CD4-positive, alpha-beta memory T cell (primary cell): ENCODE data around the gene LRRFIP2. TPM values are rescaled to one million over a fixed set of nuclear protein-coding genes. Genes with fewer than 3 reads are reported as not detected.

Experiments
- CTCF ChIA-PET: fragments of 350-600 bp; sonication (Branson Sonifier 250); formaldehyde crosslinking; loops from one replicate; lab custom pipeline; 2021; ENCODE audit warnings: inconsistent platforms; ENCODE audit not compliant: partially characterized antibody; lab: Charles Lee
- POLR2A ChIA-PET: fragments of 350-600 bp; sonication (Branson Sonifier 250); formaldehyde crosslinking; loops from one replicate; lab custom pipeline; 2021; ENCODE audit not compliant: partially characterized antibody; lab: Charles Lee
- DNase-seq, 5 donors: peaks; one replicate each; pipeline versions ENCODE4 v3.0.0 to v3.0.0-alpha.2; 2020 to 2022; ENCODE audit warnings: mixed read lengths in 1 of 5
- H3K27ac ChIP-seq: one replicate; pipeline ENCODE4 v1.7.0; 2013; ENCODE audit warnings: low read depth, low read length
- H3K27me3 ChIP-seq: 2 replicates; pipeline ENCODE4 v1.7.0; 2013; ENCODE audit warnings: mild to moderate bottlenecking, low read length, moderate library complexity; ENCODE audit not compliant: insufficient read depth
- H3K36me3 ChIP-seq: 2 replicates; pipeline ENCODE4 v1.7.0; 2013; ENCODE audit warnings: mild to moderate bottlenecking, low read length, moderate library complexity; ENCODE audit not compliant: insufficient read depth
- H3K4me1 ChIP-seq: 2 replicates; pipeline ENCODE4 v1.7.0; 2013; ENCODE audit warnings: mild to moderate bottlenecking, low read length, moderate library complexity; ENCODE audit not compliant: insufficient read depth
- H3K4me3 ChIP-seq, 2 donors: one replicate each; pipeline ENCODE4 v1.7.0; 2013; ENCODE audit warnings: low read length in 2 of 2, mild to moderate bottlenecking in 1 of 2
- H3K9me3 ChIP-seq, 2 donors: one replicate each; pipeline ENCODE4 v1.7.0; 2013; ENCODE audit warnings: low read length in 2 of 2, control low read depth in 1 of 2; ENCODE audit not compliant: control insufficient read depth in 1 of 2
- H3K27ac Mint-ChIP-seq, 7 donors: one replicate each; pipeline ENCODE4 v1.8.0; 2020 to 2021; ENCODE audit warnings: mixed read lengths in 7 of 7, mild to moderate bottlenecking in 6 of 7, inconsistent platforms in 3 of 7, moderate library complexity in 3 of 7
- H3K27me3 Mint-ChIP-seq, 2 donors: one replicate each; pipeline ENCODE4 v1.8.0; 2020 to 2021; ENCODE audit warnings: mixed read lengths in 2 of 2
- H3K36me3 Mint-ChIP-seq, 2 donors: one replicate each; pipeline ENCODE4 v1.8.0; 2020 to 2021; ENCODE audit warnings: mixed read lengths in 2 of 2, inconsistent platforms in 1 of 2, mild to moderate bottlenecking in 1 of 2
- H3K4me1 Mint-ChIP-seq, 4 donors: one replicate each; pipeline ENCODE4 v1.8.0; 2020 to 2021; ENCODE audit warnings: mixed read lengths in 4 of 4, mild to moderate bottlenecking in 1 of 4
- H3K4me3 Mint-ChIP-seq, 8 donors: one replicate each; pipeline ENCODE4 v1.8.0; 2020 to 2021; ENCODE audit warnings: mixed read lengths in 8 of 8, mild to moderate bottlenecking in 7 of 8, moderate library complexity in 6 of 8, inconsistent platforms in 3 of 8
- H3K9me3 Mint-ChIP-seq, 8 donors: one replicate each; pipeline ENCODE4 v1.8.0; 2020 to 2021; ENCODE audit warnings: mixed read lengths in 8 of 8, mild to moderate bottlenecking in 5 of 8, inconsistent platforms in 3 of 8, moderate library complexity in 1 of 8
- intact Hi-C: fragments of 100-400 bp; cut with micrococcal nuclease; formaldehyde crosslinking; loops from one replicate; pipeline ENCODE4 v1.15.1; 2023
- polyA plus RNA-seq, 2 donors: library from polyadenylated mRNA; unstranded; fragments of 300-500 nt; fragmentation: Illumina TruSeq; gene quantifications; one replicate each; pipeline ENCODE4 v1.2.3, GENCODE V29; 2021
- total RNA-seq, 2 experiments: library from RNA; stranded (reverse); gene quantifications; one replicate each; pipeline ENCODE4 v1.2.3, GENCODE V29; 2021

The LRRFIP2 gene
- total and polyA plus RNA-seq, 4 experiments from 2014 or later: 8.2 to 29.6 (median 22.0) TPM

GRCh38 chr3:37031096-37031682 lies 143.2 kb downstream of the LRRFIP2 start:
- Mint-ChIP-seq H3K4me1 (peaks cover 0 to 2% (median under 1%) of the 10 kb centered on the region in 4 donors), H3K27me3 (no peaks in the 10 kb centered on the region), H3K9me3 (peaks cover 0 to 10% (median 4%) of the 10 kb centered on the region in 8 donors), H3K4me3 (no peak overlapping the region), H3K27ac (peak overlapping the region in 2 of 7 donors; percentile 22 to 27), H3K36me3 (peaks cover 69 to 87% of the 10 kb centered on the region in 2 donors)
- DNase-seq: no peak
- H3K4me3 ChIP-seq: no peak overlapping the region
- ChIA-PET CTCF (no interaction called here), POLR2A (no interaction called here)
- no peak overlapping the region for H3K27ac ChIP-seq
- H3K36me3 ChIP-seq: peaks cover 35% of the 10 kb centered on the region
- intact Hi-C loops: no loop called here
- no peaks in the 10 kb centered on the region for H3K4me1 ChIP-seq
- no peaks in the 10 kb centered on the region for H3K27me3 ChIP-seq
- H3K9me3 ChIP-seq: no peaks in the 10 kb centered on the region

- POLR2A ChIA-PET: no interaction called here
- Mint-ChIP-seq H3K27ac (peak overlapping the region in 2 of 7 donors; percentile 22 to 27), H3K4me1 (peaks cover 0 to 3% (median under 1%) of the 10 kb centered on the region in 4 donors), H3K4me3 (no peak overlapping the region), H3K36me3 (peaks cover 68 to 87% of the 10 kb centered on the region in 2 donors), H3K27me3 (no peaks in the 10 kb centered on the region), H3K9me3 (peaks cover 0 to 6% (median 2%) of the 10 kb centered on the region in 8 donors)
- H3K36me3 ChIP-seq: peaks cover 35% of the 10 kb centered on the region
- DNase-seq: no peak
- intact Hi-C loops: no loop called here
- H3K4me1 ChIP-seq: no peaks in the 10 kb centered on the region
- CTCF ChIA-PET: interaction anchor here (1.5 kb wide), 1 partner anchor 183 kb away, joined by 5 read pairs; no protein-coding TSS in a partner anchor
- H3K4me3 ChIP-seq: no peak overlapping the region
- no peak overlapping the region for H3K27ac ChIP-seq
- no peaks in the 10 kb centered on the region for H3K9me3 ChIP-seq
- H3K27me3 ChIP-seq: no peaks in the 10 kb centered on the region
Measured at GRCh38 chr3:37030588-37030987, 143.8 kb downstream of the LRRFIP2 start.

- POLR2A ChIA-PET: no interaction called here
- H3K4me1 Mint-ChIP-seq: peaks cover 0 to 3% (median under 1%) of the 10 kb centered on the region in 4 donors
- CTCF ChIA-PET: interaction anchor here (1.0 to 1.5 kb wide), 2 partner anchors 71 to 184 kb away, joined by 3 to 5 read pairs; no protein-coding TSS in a partner anchor
Measured at GRCh38 chr3:37029516-37030163, 144.7 kb downstream of the LRRFIP2 start.

GRCh38 chr3:37029111-37029510 lies 145.3 kb downstream of the LRRFIP2 start:
- Histone ChIP-seq H3K27me3 (no peaks in the 10 kb centered on the region), H3K9me3 (no peaks in the 10 kb centered on the region), H3K27ac (no peak overlapping the region), H3K36me3 (peaks cover 26% of the 10 kb centered on the region), H3K4me1 (no peaks in the 10 kb centered on the region), H3K4me3 (no peak overlapping the region)
- H3K4me1 Mint-ChIP-seq: peaks cover 0 to 3% (median under 1%) of the 10 kb centered on the region in 4 donors
- no peak overlapping the region for H3K4me3 Mint-ChIP-seq
- peaks cover 64 to 84% of the 10 kb centered on the region in 2 donors for H3K36me3 Mint-ChIP-seq
- intact Hi-C loops: no loop called here
- no peaks in the 10 kb centered on the region for H3K27me3 Mint-ChIP-seq
- ChIA-PET CTCF (interaction anchor here (1.0 to 1.5 kb wide), 2 partner anchors 70 to 184 kb away, joined by 3 to 5 read pairs; no protein-coding TSS in a partner anchor), POLR2A (no interaction called here)
- H3K9me3 Mint-ChIP-seq: peaks cover 0 to 5% (median 0%) of the 10 kb centered on the region in 8 donors
- DNase-seq: no peak
- H3K27ac Mint-ChIP-seq: no peak overlapping the region

More at GRCh38 chr3:37029516-37030163, 144.7 kb downstream of the LRRFIP2 start:
- Histone ChIP-seq H3K27me3 (no peaks in the 10 kb centered on the region), H3K4me3 (no peak overlapping the region), H3K27ac (no peak overlapping the region), H3K36me3 (peaks cover 28% of the 10 kb centered on the region), H3K4me1 (no peaks in the 10 kb centered on the region), H3K9me3 (no peaks in the 10 kb centered on the region)
- intact Hi-C loops: no loop called here
- Mint-ChIP-seq H3K4me3 (no peak overlapping the region), H3K36me3 (peaks cover 63 to 82% of the 10 kb centered on the region in 2 donors), H3K9me3 (peaks cover 0 to 5% (median 0%) of the 10 kb centered on the region in 8 donors), H3K27me3 (no peaks in the 10 kb centered on the region), H3K27ac (no peak overlapping the region)
- no peak for DNase-seq

GRCh38 chr3:37028329-37028728 lies 146.1 kb downstream of the LRRFIP2 start:
- intact Hi-C loops: no loop called here
- POLR2A ChIA-PET: no interaction called here
- CTCF ChIA-PET: interaction anchor here (1.0 kb wide), 1 partner anchor 57 kb away, joined by 3 read pairs; no protein-coding TSS in a partner anchor

GRCh38 chr3:37026851-37027250 lies 147.5 kb downstream of the LRRFIP2 start:
- Mint-ChIP-seq H3K27me3 (no peaks in the 10 kb centered on the region), H3K27ac (no peak overlapping the region), H3K36me3 (peaks cover 59 to 86% of the 10 kb centered on the region in 2 donors), H3K4me3 (no peak overlapping the region), H3K9me3 (peaks cover 0 to 2% (median 0%) of the 10 kb centered on the region in 8 donors), H3K4me1 (peaks cover 0 to 5% (median 2%) of the 10 kb centered on the region in 4 donors)
- H3K4me1 ChIP-seq: no peaks in the 10 kb centered on the region
- ChIA-PET CTCF (no interaction called here), POLR2A (no interaction called here)
- H3K9me3 ChIP-seq: no peaks in the 10 kb centered on the region
- H3K27ac ChIP-seq: no peak overlapping the region
- H3K27me3 ChIP-seq: no peaks in the 10 kb centered on the region
- intact Hi-C loops: no loop called here
- H3K36me3 ChIP-seq: peaks cover 37% of the 10 kb centered on the region
- no peak for DNase-seq
- no peak overlapping the region for H3K4me3 ChIP-seq

More at GRCh38 chr3:37028329-37028728, 146.1 kb downstream of the LRRFIP2 start:
- H3K27ac Mint-ChIP-seq: peak overlapping the region in 1 of 7 donors; percentile 18
- H3K4me3 Mint-ChIP-seq: no peak overlapping the region
- Histone ChIP-seq H3K4me1 (no peaks in the 10 kb centered on the region), H3K9me3 (no peaks in the 10 kb centered on the region), H3K36me3 (peaks cover 24% of the 10 kb centered on the region), H3K4me3 (no peak overlapping the region), H3K27ac (no peak overlapping the region), H3K27me3 (no peaks in the 10 kb centered on the region)
- no peaks in the 10 kb centered on the region for H3K27me3 Mint-ChIP-seq
- peaks cover 0 to 3% (median 0%) of the 10 kb centered on the region in 8 donors for H3K9me3 Mint-ChIP-seq
- peaks cover 60 to 87% of the 10 kb centered on the region in 2 donors for H3K36me3 Mint-ChIP-seq
- DNase-seq: no peak
- peaks cover 0 to 3% (median under 1%) of the 10 kb centered on the region in 4 donors for H3K4me1 Mint-ChIP-seq
